Measurements from ENCODE around the gene PRRG2.

- TF ChIP-seq HLTF (IDR thresholded peaks at IDR 0.05), result no peak
- TF ChIP-seq, protein P1, sequence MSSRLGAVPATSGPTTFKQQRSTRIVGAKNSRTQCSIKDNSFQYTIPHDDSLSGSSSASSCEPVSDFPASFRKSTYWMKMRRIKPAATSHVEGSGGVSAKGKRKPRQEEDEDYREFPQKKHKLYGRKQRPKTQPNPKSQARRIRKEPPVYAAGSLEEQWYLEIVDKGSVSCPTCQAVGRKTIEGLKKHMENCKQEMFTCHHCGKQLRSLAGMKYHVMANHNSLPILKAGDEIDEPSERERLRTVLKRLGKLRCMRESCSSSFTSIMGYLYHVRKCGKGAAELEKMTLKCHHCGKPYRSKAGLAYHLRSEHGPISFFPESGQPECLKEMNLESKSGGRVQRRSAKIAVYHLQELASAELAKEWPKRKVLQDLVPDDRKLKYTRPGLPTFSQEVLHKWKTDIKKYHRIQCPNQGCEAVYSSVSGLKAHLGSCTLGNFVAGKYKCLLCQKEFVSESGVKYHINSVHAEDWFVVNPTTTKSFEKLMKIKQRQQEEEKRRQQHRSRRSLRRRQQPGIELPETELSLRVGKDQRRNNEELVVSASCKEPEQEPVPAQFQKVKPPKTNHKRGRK (tag; IDR thresholded peaks at IDR 0.05), result no peak
- TF ChIP-seq, protein P2, sequence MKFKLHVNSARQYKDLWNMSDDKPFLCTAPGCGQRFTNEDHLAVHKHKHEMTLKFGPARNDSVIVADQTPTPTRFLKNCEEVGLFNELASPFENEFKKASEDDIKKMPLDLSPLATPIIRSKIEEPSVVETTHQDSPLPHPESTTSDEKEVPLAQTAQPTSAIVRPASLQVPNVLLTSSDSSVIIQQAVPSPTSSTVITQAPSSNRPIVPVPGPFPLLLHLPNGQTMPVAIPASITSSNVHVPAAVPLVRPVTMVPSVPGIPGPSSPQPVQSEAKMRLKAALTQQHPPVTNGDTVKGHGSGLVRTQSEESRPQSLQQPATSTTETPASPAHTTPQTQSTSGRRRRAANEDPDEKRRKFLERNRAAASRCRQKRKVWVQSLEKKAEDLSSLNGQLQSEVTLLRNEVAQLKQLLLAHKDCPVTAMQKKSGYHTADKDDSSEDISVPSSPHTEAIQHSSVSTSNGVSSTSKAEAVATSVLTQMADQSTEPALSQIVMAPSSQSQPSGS (CRISPR knock-in tag; IDR thresholded peaks at IDR 0.05), result no peak
- TF ChIP-seq CTCFL (IDR thresholded peaks at IDR 0.05; ENCODE audit: borderline replicate concordance, insufficient read depth, low read depth, low read length, poor library complexity, severe bottlenecking), result peak; percentile 20
- TF ChIP-seq TAF7 (tag; IDR thresholded peaks at IDR 0.05), result no peak
- no peak for TF ChIP-seq ZBTB7A (IDR thresholded peaks at IDR 0.05; ENCODE audit: borderline replicate concordance, control insufficient read depth, low read depth, low read length)
- TF ChIP-seq PHTF2 (CRISPR knock-in tag; IDR thresholded peaks at IDR 0.05), result no peak
- no peak for TF ChIP-seq DPF2 (IDR thresholded peaks at IDR 0.05)
Observed at GRCh38 chr19:49596954-49597702, 16.0 kb downstream of the PRRG2 start.
